Endothelial cell of umbilical vein (primary cell): ENCODE results near the gene ALKBH5.

Source experiments
- CTCF ChIP-seq, 2 donors: IDR thresholded peaks; 1 replicate in 1 of 2; 2 replicates in 1 of 2; pipeline ENCODE4 v1.5.1; 2011; ENCODE audit warnings: low read length in 2 of 2, mild to moderate bottlenecking in 2 of 2, moderate library complexity in 2 of 2, control low read depth in 1 of 2, inconsistent platforms in 1 of 2, low read depth in 1 of 2; ENCODE audit not compliant: insufficient read depth in 1 of 2; ENCODE audit errors: extremely low read depth in 1 of 2
- EZH2 ChIP-seq: IDR thresholded peaks from 2 replicates; pipeline ENCODE4 v1.6.1; 2012; ENCODE audit warnings: borderline replicate concordance, low read depth, mild to moderate bottlenecking, moderate library complexity, low read length, inconsistent platforms; ENCODE audit not compliant: severe bottlenecking
- FOS ChIP-seq: IDR thresholded peaks from 2 replicates; pipeline ENCODE4 v1.6.1; 2011; ENCODE audit warnings: mild to moderate bottlenecking, low read length, moderate library complexity, borderline replicate concordance; ENCODE audit not compliant: insufficient read depth
- GATA2 ChIP-seq: IDR thresholded peaks from 2 replicates; pipeline ENCODE4 v1.7.0; 2011; ENCODE audit warnings: low read depth, mild to moderate bottlenecking, moderate library complexity, mixed read lengths, low read length; ENCODE audit not compliant: insufficient read length, insufficient read depth
- JUN ChIP-seq: IDR thresholded peaks from 2 replicates; pipeline ENCODE4 v1.6.1; 2011; ENCODE audit warnings: borderline replicate concordance, low read depth; ENCODE audit not compliant: insufficient read length, insufficient read depth
- MAX ChIP-seq: IDR thresholded peaks from 2 replicates; pipeline ENCODE4 v1.6.1; 2011; ENCODE audit not compliant: insufficient read depth, insufficient read length
- MYC ChIP-seq: IDR thresholded peaks from one replicate; pipeline ENCODE4 v1.6.1; 2011; ENCODE audit warnings: mild to moderate bottlenecking, low read depth, low read length
- POLR2A ChIP-seq: IDR thresholded peaks from 2 replicates; pipeline ENCODE4 v1.6.1; 2012; ENCODE audit warnings: low read depth, mild to moderate bottlenecking, control low read depth, low read length
- POLR2AphosphoS5 ChIP-seq: IDR thresholded peaks from 2 replicates; pipeline ENCODE4 v1.6.1; 2012; ENCODE audit warnings: low read depth, mild to moderate bottlenecking, control low read depth, low read length, moderate library complexity; ENCODE audit not compliant: insufficient read depth

GRCh38 chr17:18145811-18146210 lies 37.8 kb upstream of the ALKBH5 start:
- TF ChIP-seq EZH2 (no peak), CTCF (IDR thresholded peaks at IDR 0.05; ENCODE audit: extremely low read depth in 1 of 2, insufficient read depth in 1 of 2, low read depth in 1 of 2, low read length in 2 of 2) (no peak), JUN (no peak), GATA2 (no peak), POLR2A (no peak), MYC (no peak), POLR2AphosphoS5 (no peak), MAX (no peak), FOS (no peak)
